MM.1S (cell line): ENCODE results near the gene PATJ.

ENCODE experiments used
- DNase-seq: peaks from one replicate; pipeline ENCODE4 v3.0.0-alpha.2; 2015
- H2AFZ ChIP-seq: fragments of 300-600 bp; sonication (generic); 2 replicates; pipeline ENCODE4 v1.6.0; 2016; ENCODE audit warnings: antibody characterized with exemption, low read length
- H3F3A ChIP-seq: fragments of 300-600 bp; sonication (generic); 2 replicates; pipeline ENCODE4 v1.6.1; 2016; ENCODE audit warnings: mild to moderate bottlenecking, antibody characterized with exemption, low read length, moderate library complexity, mixed read lengths; ENCODE audit not compliant: insufficient read depth
- H3K27ac ChIP-seq: fragments of 300-600 bp; sonication (generic); 2 replicates; pipeline ENCODE4 v1.5.1; 2016; ENCODE audit warnings: mild to moderate bottlenecking, low read length
- H3K27me3 ChIP-seq: fragments of 300-600 bp; sonication (generic); replicated peaks from 2 replicates; pipeline ENCODE4 v1.6.0; 2016; ENCODE audit warnings: low read length; ENCODE audit not compliant: insufficient read depth
- H3K36me3 ChIP-seq: fragments of 300-600 bp; sonication (generic); replicated peaks from 2 replicates; pipeline ENCODE4 v1.6.1; 2016; ENCODE audit warnings: mild to moderate bottlenecking, low read length, mixed read lengths; ENCODE audit not compliant: insufficient read depth
- H3K4me1 ChIP-seq: fragments of 300-600 bp; sonication (generic); 2 replicates; pipeline ENCODE4 v1.6.1; 2016; ENCODE audit warnings: low read length, mixed read lengths
- H3K4me2 ChIP-seq: fragments of 300-600 bp; sonication (generic); 2 replicates; pipeline ENCODE4 v1.6.0; 2016; ENCODE audit warnings: low read depth, low read length
- H3K4me3 ChIP-seq: fragments of 300-600 bp; sonication (generic); 2 replicates; pipeline ENCODE4 v1.5.1; 2016; ENCODE audit warnings: low read length, mixed read lengths
- H3K79me2 ChIP-seq: fragments of 300-600 bp; sonication (generic); 2 replicates; pipeline ENCODE4 v1.6.1; 2016; ENCODE audit warnings: mixed run types, low read length, mixed read lengths
- H3K9ac ChIP-seq: fragments of 300-600 bp; sonication (generic); 2 replicates; pipeline ENCODE4 v1.6.1; 2016; ENCODE audit warnings: low read length, mixed read lengths
- H3K9me2 ChIP-seq: fragments of 300-600 bp; sonication (generic); replicated peaks from 2 replicates; pipeline ENCODE4 v1.6.1; 2016; ENCODE audit warnings: mild to moderate bottlenecking, low read length, mixed read lengths; ENCODE audit not compliant: insufficient read depth
- H3K9me3 ChIP-seq: fragments of 300-600 bp; sonication (generic); replicated peaks from 2 replicates; pipeline ENCODE4 v1.6.1; 2016; ENCODE audit warnings: mild to moderate bottlenecking, low read length, mixed read lengths; ENCODE audit not compliant: insufficient read depth
- H4K20me1 ChIP-seq: fragments of 300-600 bp; sonication (generic); 2 replicates; pipeline ENCODE4 v1.6.1; 2016; ENCODE audit warnings: mild to moderate bottlenecking, low read length, moderate library complexity, mixed read lengths; ENCODE audit not compliant: insufficient read depth
- CTCF ChIP-seq: fragments of 300-600 bp; sonication (generic); IDR thresholded peaks from 2 replicates; pipeline ENCODE4 v1.5.1; 2016; ENCODE audit warnings: antibody characterized with exemption, low read length, mixed read lengths
- EZH2 ChIP-seq: fragments of 300-600 bp; sonication (generic); optimal IDR thresholded peaks from 2 replicates; pipeline ENCODE3; 2017; ENCODE audit warnings: low read depth, mild to moderate bottlenecking, antibody characterized with exemption, low read length, mixed read lengths
- EZH2phosphoT487 ChIP-seq: fragments of 300-600 bp; sonication (generic); IDR thresholded peaks from 2 replicates; pipeline ENCODE4 v1.6.1; 2018; ENCODE audit warnings: antibody characterized with exemption, low read length

Gene PATJ

GRCh38 chr1:61770131-61770530 is 27.9 kb downstream of the PATJ start:
- Histone ChIP-seq H3K4me3 (no peak overlapping the region), H3K79me2 (no peaks in the 10 kb centered on the region), H3K4me2 (no peak overlapping the region), H3K27ac (no peak overlapping the region), H3K9me3 (no peaks in the 10 kb centered on the region), H3K4me1 (no peaks in the 10 kb centered on the region), H3K9ac (no peak overlapping the region), H4K20me1 (no peaks in the 10 kb centered on the region), H3F3A (no peaks in the 10 kb centered on the region), H3K9me2 (no peaks in the 10 kb centered on the region), H3K36me3 (no peaks in the 10 kb centered on the region), H3K27me3 (no peaks in the 10 kb centered on the region), H2AFZ (no peak overlapping the region)
- DNase-seq = no peak
- TF ChIP-seq CTCF (no peak), EZH2 (no peak), EZH2phosphoT487 (no peak)

- TF ChIP-seq EZH2phosphoT487 (no peak), EZH2 (no peak), CTCF (no peak)
- Histone ChIP-seq H3K4me3 (no peak overlapping the region), H3F3A (no peaks in the 10 kb centered on the region), H4K20me1 (no peaks in the 10 kb centered on the region), H3K4me1 (no peaks in the 10 kb centered on the region), H3K36me3 (no peaks in the 10 kb centered on the region), H3K9me2 (no peaks in the 10 kb centered on the region), H3K27me3 (no peaks in the 10 kb centered on the region), H3K9me3 (no peaks in the 10 kb centered on the region), H3K27ac (no peak overlapping the region), H3K79me2 (no peaks in the 10 kb centered on the region), H3K4me2 (no peak overlapping the region), H3K9ac (no peak overlapping the region), H2AFZ (no peak overlapping the region)
- DNase-seq = no peak
Measured at GRCh38 chr1:61776091-61776490, 33.8 kb downstream of the PATJ start.

- TF ChIP-seq EZH2phosphoT487 (no peak), EZH2 (no peak), CTCF (no peak)
- H3F3A ChIP-seq = no peaks in the 10 kb centered on the region
- no peaks in the 10 kb centered on the region for H3K27me3 ChIP-seq
- no peaks in the 10 kb centered on the region for H3K79me2 ChIP-seq
- no peak overlapping the region for H3K9ac ChIP-seq
- no peaks in the 10 kb centered on the region for H3K4me1 ChIP-seq
- no peaks in the 10 kb centered on the region for H3K36me3 ChIP-seq
- no peaks in the 10 kb centered on the region for H3K9me2 ChIP-seq
- H4K20me1 ChIP-seq = no peaks in the 10 kb centered on the region
- H3K9me3 ChIP-seq = no peaks in the 10 kb centered on the region
- no peak overlapping the region for H2AFZ ChIP-seq
- no peak overlapping the region for H3K27ac ChIP-seq
- H3K4me3 ChIP-seq = no peak overlapping the region
- H3K4me2 ChIP-seq = no peak overlapping the region
- no peak for DNase-seq
Measured at GRCh38 chr1:61779231-61779630, 37.0 kb downstream of the PATJ start.
